MV-4-11 (cell line): ENCODE measurements around the gene ATG13.
A peak's percentile ranks its signal among the peaks of the same experiment; 100 is the strongest.

Source experiments
- DNase-seq: peaks from one replicate; lab custom pipeline; 2025; lab: John Stamatoyannopoulos, UW

ATG13 gene

GRCh38 chr11:46676436-46677158 lies 59.2 kb downstream of the ATG13 start:
- peak; percentile 73 for DNase-seq

GRCh38 chr11:46677169-46677568 lies 59.8 kb downstream of the ATG13 start:
- DNase-seq: no peak

GRCh38 chr11:46677991-46678740 lies 60.8 kb downstream of the ATG13 start:
- no peak for DNase-seq

- no peak for DNase-seq
Measured at GRCh38 chr11:46678741-46679130, 61.4 kb downstream of the ATG13 start.

GRCh38 chr11:46679241-46680163 lies 62.1 kb downstream of the ATG13 start:
- no peak for DNase-seq

- DNase-seq: no peak
Measured at GRCh38 chr11:46680164-46680760, 62.9 kb downstream of the ATG13 start.

GRCh38 chr11:46680815-46681214 lies 63.5 kb downstream of the ATG13 start:
- DNase-seq: no peak

GRCh38 chr11:46681814-46682213 lies 64.5 kb downstream of the ATG13 start:
- DNase-seq: no peak

GRCh38 chr11:46682773-46683752 lies 65.7 kb downstream of the ATG13 start:
- DNase-seq: no peak

GRCh38 chr11:46684367-46684766 lies 67.0 kb downstream of the ATG13 start:
- DNase-seq: peak; percentile 46

- DNase-seq: no peak
Measured at GRCh38 chr11:46686886-46687795, 69.8 kb downstream of the ATG13 start.

GRCh38 chr11:46690702-46691101 lies 73.3 kb downstream of the ATG13 start:
- DNase-seq: no peak

GRCh38 chr11:46692450-46692849 lies 75.1 kb downstream of the ATG13 start:
- DNase-seq: no peak

GRCh38 chr11:46693597-46694012 lies 76.3 kb downstream of the ATG13 start:
- DNase-seq: no peak

- DNase-seq: no peak
Measured at GRCh38 chr11:46694072-46694471, 76.7 kb downstream of the ATG13 start.

GRCh38 chr11:46694607-46695006 lies 77.3 kb downstream of the ATG13 start:
- DNase-seq: no peak

GRCh38 chr11:46695345-46696211 lies 78.2 kb downstream of the ATG13 start:
- no peak for DNase-seq

GRCh38 chr11:46696212-46696558 lies 78.8 kb downstream of the ATG13 start:
- no peak for DNase-seq

GRCh38 chr11:46697303-46697702 lies 80.0 kb downstream of the ATG13 start:
- DNase-seq: no peak
